ENCODE measurements around the gene ANKRD13B.

Gene ANKRD13B

DNA sequence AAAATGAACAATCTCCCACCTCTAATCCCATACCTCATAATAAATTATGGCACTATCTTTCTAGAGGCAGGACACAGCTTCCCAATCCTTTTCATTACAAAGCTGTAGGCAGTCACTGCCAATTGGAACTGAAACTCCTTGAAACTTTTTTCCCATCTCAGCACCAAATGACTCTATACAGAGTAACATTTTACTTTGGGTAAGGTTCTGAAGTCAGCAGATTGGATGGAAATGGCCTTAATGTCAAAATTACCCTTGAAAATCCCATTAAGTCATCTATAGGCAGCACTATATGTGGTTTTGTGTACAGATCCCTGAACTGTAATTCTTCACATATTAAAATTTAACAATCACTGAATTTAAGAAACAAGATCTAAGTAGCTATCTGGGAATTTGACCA, 60.0 kb downstream of the ANKRD13B start:
- H3K4me3 ChIP-seq (ENCODE audit: low read length) = no peak overlapping the region
- no peak for DNase-seq (ENCODE audit: low read depth)

DNA sequence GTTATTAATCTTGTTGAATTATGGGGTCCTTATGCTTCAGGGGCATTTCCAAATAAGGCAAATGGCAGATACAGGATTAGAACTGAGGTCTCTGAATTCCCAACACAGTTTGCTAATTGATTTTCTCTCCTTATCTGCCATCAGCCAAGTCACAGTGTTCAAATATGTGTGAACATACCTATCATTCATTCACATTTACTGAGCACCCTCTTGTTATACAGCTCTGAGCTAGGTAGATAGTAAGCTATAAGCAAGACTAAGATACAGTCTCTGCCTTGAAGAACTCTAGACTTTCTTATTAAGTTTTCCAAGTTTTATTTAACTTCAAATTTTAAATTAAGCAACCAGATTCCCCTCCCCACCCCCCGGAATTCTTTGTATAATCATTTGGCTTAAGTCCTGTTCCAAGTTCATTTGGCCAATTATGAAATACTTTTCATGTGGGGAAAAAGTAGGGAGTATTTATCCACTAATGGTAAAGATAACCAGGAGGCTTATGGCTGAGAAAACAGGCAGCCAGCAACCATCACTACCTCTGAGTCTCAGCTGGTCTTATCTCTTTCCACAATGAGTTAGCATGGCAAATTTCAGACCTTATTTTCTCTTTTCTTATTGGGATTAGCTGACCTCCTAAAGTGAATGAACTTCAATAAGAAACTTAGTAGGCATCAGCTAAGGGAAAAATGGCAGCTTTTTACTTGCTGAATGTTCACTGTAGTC, 61.2 kb downstream of the ANKRD13B start:
- no peak for DNase-seq (ENCODE audit: low read depth)
- H3K4me3 ChIP-seq (ENCODE audit: low read length) = no peak overlapping the region
- no peak for TF ChIP-seq CTCF (IDR thresholded peaks at IDR 0.05; ENCODE audit: insufficient read depth, low read depth, low read length, missing control alignments)

More for the DNA sequence above, 60.0 kb downstream of the ANKRD13B start:
- TF ChIP-seq CTCF (IDR thresholded peaks at IDR 0.05; ENCODE audit: insufficient read depth, low read depth, low read length, missing control alignments) = no peak

DNA sequence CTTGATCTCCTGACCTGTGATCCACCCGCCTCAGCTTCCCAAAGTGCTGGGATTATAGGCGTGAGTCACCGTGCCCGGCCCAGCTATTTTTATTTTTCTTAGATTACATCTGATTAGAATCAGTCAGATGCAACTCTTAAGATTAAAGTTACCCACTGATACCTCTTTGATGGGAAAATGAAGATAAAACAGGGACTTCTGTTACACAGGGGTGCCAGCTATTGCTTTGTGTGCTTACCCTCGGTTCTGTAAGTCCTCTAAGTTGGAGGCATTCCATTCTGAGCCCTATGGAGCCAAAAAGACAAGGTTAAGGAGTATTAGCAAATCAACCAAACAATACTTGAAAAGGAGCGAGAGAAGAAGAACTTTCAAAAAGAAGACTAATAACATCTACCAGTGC, 62.4 kb downstream of the ANKRD13B start:
- no peak for DNase-seq (ENCODE audit: low read depth)
- no peak for TF ChIP-seq CTCF (IDR thresholded peaks at IDR 0.05; ENCODE audit: insufficient read depth, low read depth, low read length, missing control alignments)
- no peak overlapping the region for H3K4me3 ChIP-seq (ENCODE audit: low read length)

GRCh38 chr17:29659155-29659554, 66.2 kb downstream of the ANKRD13B start:
- H3K4me3 ChIP-seq (ENCODE audit: low read length) = no peak overlapping the region
- DNase-seq (ENCODE audit: low read depth) = no peak

DNA sequence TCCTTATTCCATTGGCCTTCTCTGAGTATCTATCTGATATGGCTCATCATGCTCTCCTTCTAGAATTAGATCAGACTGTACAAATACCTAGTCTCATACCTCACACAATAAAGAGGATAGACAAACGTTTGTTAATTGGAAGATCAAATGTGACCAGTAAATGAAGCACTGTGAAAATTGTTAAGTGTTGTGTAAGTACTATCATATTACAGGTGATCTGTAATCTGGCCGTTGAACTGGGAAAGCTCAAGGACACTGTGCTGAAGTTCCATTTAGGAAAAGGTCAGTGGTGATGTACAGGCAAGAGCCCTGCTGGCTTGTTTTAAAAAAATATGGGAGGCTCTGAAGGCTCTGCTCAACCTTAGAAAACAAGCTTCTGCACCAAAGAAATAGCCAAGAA, 68.3 kb downstream of the ANKRD13B start:
- no peak for TF ChIP-seq CTCF (IDR thresholded peaks at IDR 0.05; ENCODE audit: insufficient read depth, low read depth, low read length, missing control alignments)
- no peak for DNase-seq (ENCODE audit: low read depth)
- H3K4me3 ChIP-seq (ENCODE audit: low read length) = no peak overlapping the region

More at GRCh38 chr17:29659155-29659554, 66.2 kb downstream of the ANKRD13B start:
- TF ChIP-seq CTCF (IDR thresholded peaks at IDR 0.05; ENCODE audit: insufficient read depth, low read depth, low read length, missing control alignments) = no peak

GRCh38 chr17:29663155-29663554, 70.2 kb downstream of the ANKRD13B start:
- H3K4me3 ChIP-seq (ENCODE audit: low read length) = no peak overlapping the region
- TF ChIP-seq CTCF (IDR thresholded peaks at IDR 0.05; ENCODE audit: insufficient read depth, low read depth, low read length, missing control alignments) = no peak
- DNase-seq (ENCODE audit: low read depth) = no peak
